MCF 10A (cell line): ENCODE results near the gene SHLD1. TPM values are rescaled to one million over a fixed set of nuclear protein-coding genes. Genes with fewer than 3 reads are reported as not detected.

Experiments
- BruUV-seq: library from RNA; stranded (reverse); fragments of 400-500 nt; replicated peaks from 2 replicates; lab custom pipeline; 2021; lab: Mats Ljungman, UMichigan
- CTCF ChIA-PET: fragments of 300-600 bp; sonication (Branson Sonifier 250); formaldehyde crosslinking; extraction: SDS; loops from one replicate; lab custom pipeline; 2021; ENCODE audit warnings: antibody characterized with exemption, inconsistent platforms; lab: Yijun Ruan, JAX
- POLR2A ChIA-PET: fragments of 300-600, 350-650 bp; sonication (Branson Sonifier 250); formaldehyde crosslinking; extraction: SDS; loops from one replicate; lab custom pipeline; 2020; ENCODE audit warnings: antibody characterized with exemption, inconsistent platforms; lab: Yijun Ruan, JAX
- DNase-seq: peaks from one replicate; pipeline ENCODE4 v3.0.0-alpha.2; 2018; ENCODE audit not compliant: unreplicated experiment
- H3K27ac Mint-ChIP-seq: one replicate; pipeline ENCODE4 v1.8.0; 2022; ENCODE audit warnings: mild to moderate bottlenecking, low read depth, mixed read lengths; ENCODE audit not compliant: unreplicated experiment
- H3K27me3 Mint-ChIP-seq: one replicate; pipeline ENCODE4 v1.8.0; 2022; ENCODE audit warnings: mixed read lengths; ENCODE audit not compliant: insufficient read depth, unreplicated experiment
- H3K36me3 Mint-ChIP-seq: one replicate; pipeline ENCODE4 v1.8.0; 2022; ENCODE audit warnings: mild to moderate bottlenecking, moderate library complexity, mixed read lengths; ENCODE audit not compliant: insufficient read depth, unreplicated experiment
- H3K4me1 Mint-ChIP-seq: one replicate; pipeline ENCODE4 v1.8.0; 2022; ENCODE audit warnings: mixed read lengths; ENCODE audit not compliant: insufficient read depth, unreplicated experiment
- H3K4me3 Mint-ChIP-seq: one replicate; pipeline ENCODE4 v1.8.0; 2022; ENCODE audit warnings: mild to moderate bottlenecking, moderate library complexity, mixed read lengths; ENCODE audit not compliant: unreplicated experiment
- H3K9me3 Mint-ChIP-seq: one replicate; pipeline ENCODE4 v1.8.0; 2022; ENCODE audit warnings: mixed read lengths; ENCODE audit not compliant: unreplicated experiment
- CTCF ChIP-seq: fragments of 200-600 bp; IDR thresholded peaks from one replicate; pipeline ENCODE4 v1.8.0; 2022; ENCODE audit warnings: antibody characterized with exemption, mild to moderate bottlenecking; ENCODE audit not compliant: unreplicated experiment
- intact Hi-C: fragments of 100-400 bp; cut with micrococcal nuclease; formaldehyde crosslinking; loops from 2 replicates; pipeline ENCODE4 v1.14.1; 2022
- total RNA-seq: library from RNA; stranded (reverse); gene quantifications from 2 replicates; pipeline ENCODE4 v1.2.3, GENCODE V29; 2022

The SHLD1 gene
- total RNA-seq, 1 experiment from 2014 or later = 2.3 TPM

- Mint-ChIP-seq H3K27ac (no peak overlapping the region), H3K36me3 (no peaks in the 10 kb centered on the region), H3K27me3 (no peaks in the 10 kb centered on the region), H3K4me3 (no peak overlapping the region), H3K9me3 (no peaks in the 10 kb centered on the region), H3K4me1 (peaks cover 6% of the 10 kb centered on the region)
- DNase-seq = no peak
- ChIA-PET POLR2A (interaction anchor here (1.9 kb wide), 1 partner anchor 19 kb away, joined by 8 read pairs; no protein-coding TSS in a partner anchor), CTCF (interaction anchor here (0.6 to 1.0 kb wide), 2 partner anchors 21 to 254 kb away, joined by 3 to 4 read pairs; no protein-coding TSS in a partner anchor)
- no TSS peak for BruUV-seq
- TF ChIP-seq CTCF = no peak
- intact Hi-C loops = no loop called here
Observed at GRCh38 chr20:5882166-5882565, 132.0 kb downstream of the SHLD1 start.

GRCh38 chr20:5884465-5885335 lies 134.5 kb downstream of the SHLD1 start:
- no TSS peak for BruUV-seq
- intact Hi-C loops = no loop called here
- H3K4me1 Mint-ChIP-seq = peaks cover 19% of the 10 kb centered on the region
- no peaks in the 10 kb centered on the region for H3K9me3 Mint-ChIP-seq
- no peak for TF ChIP-seq CTCF
- no peak overlapping the region for H3K4me3 Mint-ChIP-seq
- H3K27me3 Mint-ChIP-seq = no peaks in the 10 kb centered on the region
- ChIA-PET CTCF (no interaction called here), POLR2A (no interaction called here)
- no peak for DNase-seq
- no peaks in the 10 kb centered on the region for H3K36me3 Mint-ChIP-seq
- no peak overlapping the region for H3K27ac Mint-ChIP-seq

- DNase-seq = no peak
- H3K27me3 Mint-ChIP-seq = no peaks in the 10 kb centered on the region
- no peak overlapping the region for H3K27ac Mint-ChIP-seq
- no peak overlapping the region for H3K4me3 Mint-ChIP-seq
- no peaks in the 10 kb centered on the region for H3K9me3 Mint-ChIP-seq
- ChIA-PET CTCF (no interaction called here), POLR2A (no interaction called here)
- H3K4me1 Mint-ChIP-seq = peaks cover 22% of the 10 kb centered on the region
- no TSS peak for BruUV-seq
- TF ChIP-seq CTCF = no peak
- no peaks in the 10 kb centered on the region for H3K36me3 Mint-ChIP-seq
- intact Hi-C loops = no loop called here
Observed at GRCh38 chr20:5885866-5886265, 135.7 kb downstream of the SHLD1 start.

- BruUV-seq = no TSS peak
- peak; percentile 36 for DNase-seq
- TF ChIP-seq CTCF = no peak
- Mint-ChIP-seq H3K36me3 (no peaks in the 10 kb centered on the region), H3K4me3 (no peak overlapping the region), H3K27me3 (no peaks in the 10 kb centered on the region), H3K4me1 (peaks cover 25% of the 10 kb centered on the region), H3K9me3 (no peaks in the 10 kb centered on the region), H3K27ac (no peak overlapping the region)
- intact Hi-C loops = no loop called here
- ChIA-PET POLR2A (no interaction called here), CTCF (interaction anchor here (0.6 to 0.7 kb wide), 2 partner anchors 44 to 99 kb away, joined by 3 read pairs; no protein-coding TSS in a partner anchor)
Observed at GRCh38 chr20:5886788-5887187, 136.6 kb downstream of the SHLD1 start.
